ENCODE measurements around the gene FNBP1.

- TF ChIP-seq, protein P1, sequence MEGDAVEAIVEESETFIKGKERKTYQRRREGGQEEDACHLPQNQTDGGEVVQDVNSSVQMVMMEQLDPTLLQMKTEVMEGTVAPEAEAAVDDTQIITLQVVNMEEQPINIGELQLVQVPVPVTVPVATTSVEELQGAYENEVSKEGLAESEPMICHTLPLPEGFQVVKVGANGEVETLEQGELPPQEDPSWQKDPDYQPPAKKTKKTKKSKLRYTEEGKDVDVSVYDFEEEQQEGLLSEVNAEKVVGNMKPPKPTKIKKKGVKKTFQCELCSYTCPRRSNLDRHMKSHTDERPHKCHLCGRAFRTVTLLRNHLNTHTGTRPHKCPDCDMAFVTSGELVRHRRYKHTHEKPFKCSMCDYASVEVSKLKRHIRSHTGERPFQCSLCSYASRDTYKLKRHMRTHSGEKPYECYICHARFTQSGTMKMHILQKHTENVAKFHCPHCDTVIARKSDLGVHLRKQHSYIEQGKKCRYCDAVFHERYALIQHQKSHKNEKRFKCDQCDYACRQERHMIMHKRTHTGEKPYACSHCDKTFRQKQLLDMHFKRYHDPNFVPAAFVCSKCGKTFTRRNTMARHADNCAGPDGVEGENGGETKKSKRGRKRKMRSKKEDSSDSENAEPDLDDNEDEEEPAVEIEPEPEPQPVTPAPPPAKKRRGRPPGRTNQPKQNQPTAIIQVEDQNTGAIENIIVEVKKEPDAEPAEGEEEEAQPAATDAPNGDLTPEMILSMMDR (IDR thresholded peaks at IDR 0.05), result no peak
- TF ChIP-seq EZH2 (IDR thresholded peaks at IDR 0.05; ENCODE audit: borderline replicate concordance, insufficient read depth, low read depth, low read length, poor library complexity, severe bottlenecking), result no peak
Observed at GRCh38 chr9:130054325-130054786, 11.4 kb upstream of the FNBP1 start.

Data from B cell (primary cell).